Mesendoderm (in vitro differentiated cells): ENCODE measurements around the gene TMEM89.

Source experiments
- DNase-seq: peaks from one replicate; pipeline ENCODE4 v3.0.0; 2013
- H2AK5ac ChIP-seq: 2 replicates; pipeline ENCODE4 v1.6.1; 2013; ENCODE audit warnings: low read length, inconsistent platforms
- H2BK120ac ChIP-seq: 2 replicates; pipeline ENCODE4 v1.6.1; 2013; ENCODE audit warnings: low read depth, mild to moderate bottlenecking, low read length, moderate library complexity, mixed read lengths
- H2BK15ac ChIP-seq: replicated peaks from 2 replicates; pipeline ENCODE4 v1.6.1; 2013; ENCODE audit warnings: low read depth, mild to moderate bottlenecking, moderate library complexity
- H2BK5ac ChIP-seq: 2 replicates; pipeline ENCODE4 v1.6.1; 2013; ENCODE audit warnings: low read length, inconsistent platforms
- H3K18ac ChIP-seq: 2 replicates; pipeline ENCODE4 v1.6.1; 2013; ENCODE audit warnings: mild to moderate bottlenecking, low read length, mixed read lengths
- H3K23ac ChIP-seq: one replicate; pipeline ENCODE4 v1.6.1; 2013; ENCODE audit warnings: low read length
- H3K27ac ChIP-seq: 2 replicates; pipeline ENCODE4 v1.5.1; 2013; ENCODE audit warnings: low read depth, mild to moderate bottlenecking, inconsistent platforms, low read length, moderate library complexity
- H3K27me3 ChIP-seq: 2 replicates; pipeline ENCODE4 v1.6.1; 2013; ENCODE audit warnings: low read length, control low read depth, mild to moderate bottlenecking, inconsistent platforms; ENCODE audit not compliant: insufficient read depth, poor library complexity
- H3K36me3 ChIP-seq: 2 replicates; pipeline ENCODE4 v1.6.1; 2013; ENCODE audit warnings: low read length, inconsistent platforms; ENCODE audit not compliant: control insufficient read depth, insufficient read depth
- H3K4ac ChIP-seq: one replicate; pipeline ENCODE4 v1.6.1; 2013; ENCODE audit warnings: low read depth, mild to moderate bottlenecking, low read length, moderate library complexity
- H3K4me1 ChIP-seq: 2 replicates; pipeline ENCODE4 v1.6.1; 2013; ENCODE audit warnings: low read depth, low read length, inconsistent platforms; ENCODE audit not compliant: control insufficient read depth
- H3K4me2 ChIP-seq: 2 replicates; pipeline ENCODE4 v1.6.1; 2013; ENCODE audit warnings: low read length
- H3K4me3 ChIP-seq: 2 replicates; pipeline ENCODE4 v1.5.1; 2013; ENCODE audit warnings: mild to moderate bottlenecking, low read length
- H3K56ac ChIP-seq: one replicate; pipeline ENCODE4 v1.6.1; 2013; ENCODE audit warnings: low read length
- H3K79me1 ChIP-seq: 2 replicates; pipeline ENCODE4 v1.6.1; 2013; ENCODE audit warnings: low read length, inconsistent platforms
- H3K79me2 ChIP-seq: 2 replicates; pipeline ENCODE4 v1.6.1; 2013; ENCODE audit warnings: mild to moderate bottlenecking, low read length; ENCODE audit not compliant: control insufficient read depth, insufficient read depth
- H3K9ac ChIP-seq: 2 replicates; pipeline ENCODE4 v1.6.1; 2013; ENCODE audit warnings: low read length, inconsistent platforms
- H4K5ac ChIP-seq: one replicate; pipeline ENCODE4 v1.6.1; 2013; ENCODE audit warnings: low read length
- H4K8ac ChIP-seq: one replicate; pipeline ENCODE4 v1.6.1; 2013; ENCODE audit warnings: low read depth, mild to moderate bottlenecking, control low read depth, low read length, moderate library complexity
- WGBS: extraction: QIAGEN DNeasy Blood & Tissue Kit; methylation state at CpG from one replicate; pipeline ENCODE4 v1.1.7; 2013; ENCODE audit warnings: low lambda C conversion rate, missing lambda C conversion rate; ENCODE audit not compliant: insufficient coverage; ENCODE audit errors: extremely low coverage; 5-methylcytosine and 5-hydroxymethylcytosine counted together

TMEM89 gene

DNA sequence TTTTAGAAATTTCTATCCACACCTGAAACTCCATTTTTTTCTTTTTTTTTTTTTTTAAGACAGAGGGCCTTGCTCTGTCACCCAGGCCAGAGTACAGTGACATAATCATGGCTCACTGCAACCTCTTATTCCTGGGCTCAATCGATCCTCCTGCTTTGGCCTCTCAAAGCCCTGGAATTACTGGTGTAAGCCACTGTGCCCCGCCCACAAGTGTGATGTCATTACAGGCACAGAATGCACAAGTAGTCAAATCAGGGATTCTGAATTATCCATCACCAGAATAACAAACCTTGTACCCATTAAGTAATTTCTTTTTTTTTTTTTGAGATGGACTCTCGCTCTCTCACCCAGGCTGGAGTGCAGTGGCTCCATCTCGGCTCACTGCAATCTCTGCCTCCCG lies 14.1 kb downstream of the TMEM89 start:
- no peaks in the 10 kb centered on the region for H3K27me3 ChIP-seq
- no peak overlapping the region for H2AK5ac ChIP-seq
- H3K27ac ChIP-seq = no peak overlapping the region
- no peak for DNase-seq
- no peaks in the 10 kb centered on the region for H3K4me1 ChIP-seq
- H3K36me3 ChIP-seq = peaks cover 22% of the 10 kb centered on the region
- no peak overlapping the region for H3K9ac ChIP-seq
- H3K23ac ChIP-seq = no peak overlapping the region
- no peak overlapping the region for H3K4ac ChIP-seq
- H3K79me2 ChIP-seq = peaks cover 11% of the 10 kb centered on the region
- WGBS = no CpG with 5 or more reads among the region's 5 CpGs
- no peak overlapping the region for H3K18ac ChIP-seq
- H3K4me3 ChIP-seq = no peak overlapping the region
- H2BK15ac ChIP-seq = no peak overlapping the region
- no peak overlapping the region for H2BK5ac ChIP-seq
- H3K4me2 ChIP-seq = no peak overlapping the region
- H4K8ac ChIP-seq = no peak overlapping the region
- H3K56ac ChIP-seq = no peak overlapping the region
- H4K5ac ChIP-seq = no peak overlapping the region
- H2BK120ac ChIP-seq = no peak overlapping the region
- H3K79me1 ChIP-seq = peaks cover 6% of the 10 kb centered on the region

DNA sequence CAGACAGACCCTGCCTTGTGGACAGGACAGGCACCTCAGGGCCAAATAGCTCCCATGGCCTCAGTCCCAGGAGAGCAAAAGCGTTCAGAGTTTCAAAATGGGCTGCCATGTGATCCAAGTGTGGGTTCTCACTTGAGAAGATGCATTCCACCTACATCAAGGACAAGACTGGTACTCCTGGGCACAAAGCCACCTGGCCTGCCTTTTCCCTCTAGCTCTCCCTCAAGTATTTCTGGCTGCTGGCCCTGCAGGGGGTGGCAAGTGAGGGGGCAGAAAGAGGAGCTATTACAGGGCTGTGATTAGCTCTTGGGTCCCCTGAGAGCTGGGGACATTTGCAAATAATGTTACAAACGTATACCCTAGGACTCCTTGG lies 20.0 kb downstream of the TMEM89 start:
- H2BK5ac ChIP-seq = no peak overlapping the region
- H3K4me2 ChIP-seq = no peak overlapping the region
- no peak overlapping the region for H3K56ac ChIP-seq
- H3K4ac ChIP-seq = no peak overlapping the region
- DNase-seq = no peak
- no peaks in the 10 kb centered on the region for H3K79me2 ChIP-seq
- no peak overlapping the region for H4K8ac ChIP-seq
- no CpG with 5 or more reads among the region's 2 CpGs for WGBS
- H3K36me3 ChIP-seq = peaks cover 47% of the 10 kb centered on the region
- no peak overlapping the region for H3K4me3 ChIP-seq
- H3K27me3 ChIP-seq = no peaks in the 10 kb centered on the region
- no peak overlapping the region for H3K18ac ChIP-seq
- no peak overlapping the region for H4K5ac ChIP-seq
- H3K23ac ChIP-seq = no peak overlapping the region
- H3K4me1 ChIP-seq = no peaks in the 10 kb centered on the region
- H3K79me1 ChIP-seq = peaks cover 3% of the 10 kb centered on the region
- no peak overlapping the region for H3K9ac ChIP-seq
- H2BK15ac ChIP-seq = no peak overlapping the region
- no peak overlapping the region for H2AK5ac ChIP-seq
- no peak overlapping the region for H3K27ac ChIP-seq
- no peak overlapping the region for H2BK120ac ChIP-seq

DNA sequence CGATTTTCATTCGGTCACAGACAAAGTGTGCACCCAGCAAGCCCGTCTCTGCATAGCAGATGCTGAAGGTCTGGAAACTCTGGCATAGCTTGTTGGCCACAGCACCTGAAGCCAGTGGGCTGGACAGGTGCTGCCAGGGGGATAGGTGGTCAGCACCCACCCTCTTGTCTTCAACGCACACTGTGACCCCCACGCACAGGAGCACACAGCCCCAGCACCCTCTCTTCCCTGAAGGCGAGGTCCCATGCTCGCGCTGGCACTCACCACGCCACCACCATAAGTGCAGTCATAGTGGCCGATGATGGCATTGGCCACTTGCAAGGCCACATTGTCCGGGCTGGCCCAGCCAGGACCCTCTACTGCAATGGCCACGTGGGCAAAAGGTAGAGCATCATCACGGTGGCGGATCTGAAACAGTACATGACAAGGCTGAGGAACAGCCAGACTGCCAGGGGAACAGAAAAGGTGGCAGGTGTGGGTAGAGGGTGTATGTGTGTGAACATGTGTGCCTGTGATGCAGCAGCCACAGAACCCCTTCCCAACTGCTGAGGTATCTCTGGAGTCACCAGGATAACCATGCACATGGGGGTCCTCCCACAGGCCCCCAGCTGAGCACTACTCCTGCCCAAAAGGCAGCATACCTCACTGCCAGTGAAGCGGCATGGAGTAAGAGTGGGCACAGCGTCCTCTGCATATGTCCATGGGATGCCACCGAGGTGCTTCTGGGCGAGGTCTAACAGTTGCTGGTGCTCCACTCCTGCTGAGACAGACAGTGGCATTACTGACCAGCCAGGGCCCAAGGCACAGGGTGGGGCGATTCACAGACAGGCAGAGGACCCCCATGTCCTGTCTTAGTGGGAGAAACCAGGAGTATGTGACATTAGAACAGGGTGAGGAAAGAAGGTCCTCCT lies 20.6 kb downstream of the TMEM89 start:
- Histone ChIP-seq H3K4me2 (no peak overlapping the region), H3K23ac (no peak overlapping the region), H3K79me1 (peaks cover 3% of the 10 kb centered on the region), H4K5ac (no peak overlapping the region), H3K4me3 (no peak overlapping the region), H3K18ac (no peak overlapping the region), H3K27ac (no peak overlapping the region), H3K9ac (no peak overlapping the region), H4K8ac (no peak overlapping the region), H2BK120ac (no peak overlapping the region), H3K4ac (no peak overlapping the region), H2AK5ac (no peak overlapping the region), H3K56ac (no peak overlapping the region), H3K27me3 (no peaks in the 10 kb centered on the region), H3K79me2 (no peaks in the 10 kb centered on the region), H3K36me3 (peaks cover 47% of the 10 kb centered on the region), H2BK15ac (no peak overlapping the region), H3K4me1 (peaks cover 2% of the 10 kb centered on the region), H2BK5ac (no peak overlapping the region)
- WGBS = no CpG with 5 or more reads among the region's 19 CpGs
- no peak for DNase-seq

DNA sequence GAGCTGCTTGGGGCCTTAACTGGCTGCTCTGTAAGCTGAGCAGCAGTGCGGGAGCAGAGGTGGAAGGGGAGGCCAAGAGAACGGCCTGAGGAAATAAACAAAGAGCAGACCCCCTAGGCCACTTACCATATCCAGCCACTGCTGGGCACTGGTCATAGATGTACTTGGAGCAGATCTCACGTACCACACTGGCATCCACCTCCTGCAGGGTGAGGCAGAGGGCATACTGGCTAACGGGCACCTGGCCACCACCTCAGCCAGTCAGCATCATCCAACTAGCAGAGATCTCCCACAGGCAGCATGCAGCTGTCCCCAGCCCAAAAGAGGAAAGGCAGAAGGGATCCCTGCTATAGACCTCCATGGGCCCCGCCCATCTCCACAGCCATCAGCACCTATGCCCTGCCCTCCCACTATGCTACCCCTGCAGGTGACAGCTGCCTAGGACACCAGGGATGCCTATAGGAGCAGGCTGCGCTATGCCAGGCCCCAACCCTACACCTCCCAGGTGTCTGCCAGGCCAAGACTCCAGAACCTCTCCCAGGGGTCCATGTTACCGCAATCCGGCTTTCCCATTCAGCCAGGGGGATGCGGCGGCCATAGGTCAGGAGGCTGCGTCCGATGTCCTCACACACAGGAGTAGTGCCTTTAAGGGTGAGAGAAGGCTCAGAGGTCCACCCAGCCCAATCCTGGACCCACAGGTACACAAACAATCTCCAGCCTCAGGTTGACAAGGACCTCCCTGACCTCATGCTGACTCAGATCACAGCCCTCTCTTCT lies 21.9 kb downstream of the TMEM89 start:
- no peak overlapping the region for H2BK15ac ChIP-seq
- no peak overlapping the region for H4K8ac ChIP-seq
- H3K27me3 ChIP-seq = no peaks in the 10 kb centered on the region
- H3K23ac ChIP-seq = no peak overlapping the region
- no peak overlapping the region for H3K27ac ChIP-seq
- no CpG with 5 or more reads among the region's 12 CpGs for WGBS
- no peak overlapping the region for H2BK5ac ChIP-seq
- no peak overlapping the region for H2BK120ac ChIP-seq
- no peak overlapping the region for H4K5ac ChIP-seq
- no peak overlapping the region for H3K4me3 ChIP-seq
- no peaks in the 10 kb centered on the region for H3K79me2 ChIP-seq
- H3K4ac ChIP-seq = no peak overlapping the region
- peaks cover 41% of the 10 kb centered on the region for H3K36me3 ChIP-seq
- H3K79me1 ChIP-seq = peaks cover 3% of the 10 kb centered on the region
- peaks cover 9% of the 10 kb centered on the region for H3K4me1 ChIP-seq
- DNase-seq = no peak
- H3K9ac ChIP-seq = no peak overlapping the region
- H3K56ac ChIP-seq = no peak overlapping the region
- H3K18ac ChIP-seq = no peak overlapping the region
- H3K4me2 ChIP-seq = no peak overlapping the region
- H2AK5ac ChIP-seq = no peak overlapping the region

DNA sequence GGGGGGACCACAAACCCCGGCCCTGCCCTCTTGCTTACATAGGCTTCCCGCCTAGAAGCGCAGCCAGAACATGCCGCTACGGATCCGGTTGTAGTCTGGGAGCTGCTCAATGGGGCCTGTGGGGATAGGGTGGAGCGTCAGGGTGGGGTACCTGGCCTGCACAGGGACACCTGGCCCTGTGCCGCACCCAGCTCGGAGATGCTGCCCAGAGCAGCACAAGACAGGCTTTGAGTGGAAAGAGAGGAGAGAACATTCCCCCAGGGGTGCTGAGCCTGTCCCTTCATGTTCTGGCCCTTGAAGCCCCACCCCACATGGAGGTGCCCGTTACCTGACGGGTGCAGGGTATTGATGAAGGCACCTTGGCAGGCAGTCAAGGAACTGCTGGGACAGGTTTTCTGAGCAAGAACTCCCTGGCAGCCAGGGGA lies 22.5 kb downstream of the TMEM89 start:
- no peak overlapping the region for H3K9ac ChIP-seq
- no peak overlapping the region for H2BK120ac ChIP-seq
- no peak overlapping the region for H4K5ac ChIP-seq
- H2AK5ac ChIP-seq = no peak overlapping the region
- WGBS = no CpG with 5 or more reads among the region's 11 CpGs
- H3K27me3 ChIP-seq = no peaks in the 10 kb centered on the region
- no peak for DNase-seq
- H3K56ac ChIP-seq = no peak overlapping the region
- no peak overlapping the region for H3K4me3 ChIP-seq
- no peaks in the 10 kb centered on the region for H3K79me2 ChIP-seq
- H3K4me1 ChIP-seq = peaks cover 9% of the 10 kb centered on the region
- H3K4me2 ChIP-seq = no peak overlapping the region
- no peak overlapping the region for H3K23ac ChIP-seq
- no peak overlapping the region for H2BK15ac ChIP-seq
- no peak overlapping the region for H3K4ac ChIP-seq
- peaks cover 36% of the 10 kb centered on the region for H3K36me3 ChIP-seq
- no peak overlapping the region for H4K8ac ChIP-seq
- no peak overlapping the region for H3K18ac ChIP-seq
- peaks cover under 1% of the 10 kb centered on the region for H3K79me1 ChIP-seq
- peak overlapping the region; percentile 23 for H3K27ac ChIP-seq
- H2BK5ac ChIP-seq = no peak overlapping the region
